NCI-H1092 (cell line): ENCODE measurements around the gene COA7.

Experiments used
- DNase-seq: peaks from one replicate; lab custom pipeline; 2025; lab: John Stamatoyannopoulos, UW

COA7 gene

DNA sequence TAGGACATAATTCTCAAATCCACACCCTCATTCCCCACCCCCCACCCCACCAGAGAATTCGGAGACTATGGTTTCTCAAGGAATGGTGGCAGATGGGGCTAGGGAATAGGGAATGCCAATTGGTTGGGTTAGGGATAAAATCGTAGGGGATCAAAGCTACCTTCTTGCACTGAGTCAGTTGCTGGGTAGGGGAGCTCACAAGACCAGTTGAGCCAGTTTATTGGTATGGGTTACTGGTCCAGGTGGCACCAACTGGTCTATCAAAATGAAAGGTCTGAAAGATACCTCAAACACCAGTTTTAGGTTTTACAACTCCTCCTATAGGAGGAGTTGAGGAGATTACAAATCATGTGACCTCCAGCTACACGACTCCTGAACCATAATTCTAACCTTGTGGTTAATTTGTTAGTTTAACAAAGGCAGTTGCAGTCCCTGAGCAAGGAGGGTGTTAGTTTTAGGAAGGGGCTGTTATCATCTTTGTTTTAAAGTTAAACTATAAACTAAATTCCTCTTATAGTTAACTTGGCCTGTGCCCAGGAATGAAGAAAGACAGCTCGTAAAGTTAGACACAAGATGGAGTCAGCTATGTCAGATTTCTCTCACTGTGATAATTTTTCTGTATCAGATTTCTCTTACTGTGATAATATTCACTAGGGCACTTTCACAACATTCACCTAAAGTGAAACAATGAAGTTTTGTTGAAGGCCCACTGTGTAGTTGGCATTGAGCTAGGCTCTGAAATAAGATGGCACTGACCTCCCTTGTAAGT is 62.6 kb downstream of the COA7 start:
- DNase-seq = no peak
